Endothelial cell of umbilical vein (primary cell): ENCODE data around the gene TULP4. TPM values are rescaled to one million over a fixed set of nuclear protein-coding genes. Genes with fewer than 3 reads are reported as not detected.

Source experiments
- BruUV-seq: library from RNA; stranded (reverse); fragments of 400-500 nt; replicated peaks from 2 replicates; lab custom pipeline; 2021; lab: Mats Ljungman, UMichigan
- CTCF ChIA-PET: fragments of 300-600, 350-600 bp; sonication (Branson Sonifier 250); formaldehyde crosslinking; loops from one replicate; lab custom pipeline; 2021; ENCODE audit warnings: antibody characterized with exemption, inconsistent platforms; lab: Charles Lee
- POLR2A ChIA-PET: fragments of 300-600, 350-600 bp; sonication (Branson Sonifier 250); formaldehyde crosslinking; loops from one replicate; lab custom pipeline; 2021; ENCODE audit warnings: antibody characterized with exemption, inconsistent platforms; lab: Charles Lee
- DNase-seq: peaks from one replicate; pipeline ENCODE4 v3.0.0-alpha.2; 2011; ENCODE audit warnings: low read depth, low spot score
- FAIRE-seq: peaks from 2 replicates; lab custom pipeline; 2011; peaks lifted over from hg19 to GRCh38; lab: Jason Lieb, UNC
- H2AFZ ChIP-seq: 2 replicates; pipeline ENCODE4 v1.6.0; 2012; ENCODE audit warnings: low read depth, low read length, control low read depth, inconsistent platforms
- H3K27ac ChIP-seq: 2 replicates; pipeline ENCODE4 v1.5.1; 2011; ENCODE audit warnings: low read depth, mild to moderate bottlenecking, control low read depth, low read length, moderate library complexity; ENCODE audit not compliant: insufficient read depth
- H3K27me3 ChIP-seq, 2 experiments: 2 replicates each; pipeline versions ENCODE4 v1.6.0 to v1.6.1; 2011; ENCODE audit warnings: low read length in 2 of 2, mixed read lengths in 1 of 2; ENCODE audit not compliant: control insufficient read depth in 2 of 2, insufficient read depth in 2 of 2
- H3K36me3 ChIP-seq, 2 experiments: 2 replicates in 1 of 2; 3 replicates in 1 of 2; pipeline ENCODE4 v1.5.1; 2011; ENCODE audit warnings: low read length in 2 of 2, mild to moderate bottlenecking in 1 of 2, moderate library complexity in 1 of 2; ENCODE audit not compliant: control insufficient read depth in 2 of 2, insufficient read depth in 2 of 2; ENCODE audit errors: extremely low read depth in 1 of 2
- H3K4me1 ChIP-seq: 3 replicates; pipeline ENCODE4 v1.5.1; 2011; ENCODE audit warnings: mild to moderate bottlenecking, low read length; ENCODE audit not compliant: control insufficient read depth, insufficient read depth; ENCODE audit errors: extremely low read depth
- H3K4me2 ChIP-seq: 2 replicates; pipeline ENCODE4 v1.6.1; 2011; ENCODE audit warnings: low read length, control low read depth, mixed read lengths; ENCODE audit not compliant: insufficient read depth
- H3K4me3 ChIP-seq, 3 experiments: fragments of 200-600 bp in 1 of 3; sonication (generic), shearing (Covaris generic) in 1 of 3; replicated peaks in 1 of 3; 2 replicates each; pipeline ENCODE4 v1.5.1; 2011 to 2016; ENCODE audit warnings: control low read depth in 3 of 3, low read length in 3 of 3, mild to moderate bottlenecking in 2 of 3, inconsistent platforms in 1 of 3, low read depth in 1 of 3, moderate library complexity in 1 of 3; ENCODE audit not compliant: insufficient read depth in 1 of 3
- H3K79me2 ChIP-seq: 2 replicates; pipeline ENCODE4 v1.6.0; 2012; ENCODE audit warnings: low read length, inconsistent platforms; ENCODE audit not compliant: control insufficient read depth, insufficient read depth
- H3K9ac ChIP-seq: replicated peaks from 2 replicates; pipeline ENCODE3; 2011; ENCODE audit warnings: low read length, control low read depth; ENCODE audit not compliant: insufficient read depth; ENCODE audit errors: extremely low read depth
- H3K9me1 ChIP-seq: replicated peaks from 3 replicates; pipeline ENCODE4 v1.6.0; 2011; ENCODE audit warnings: mild to moderate bottlenecking, low read length; ENCODE audit not compliant: control insufficient read depth, insufficient read depth; ENCODE audit errors: extremely low read depth
- H3K9me3 ChIP-seq: replicated peaks from 2 replicates; pipeline ENCODE4 v1.5.1; 2012; ENCODE audit warnings: low read length, inconsistent platforms; ENCODE audit not compliant: control insufficient read depth, insufficient read depth
- H4K20me1 ChIP-seq: replicated peaks from 2 replicates; pipeline ENCODE3; 2011; ENCODE audit warnings: mild to moderate bottlenecking, low read length; ENCODE audit not compliant: control insufficient read depth, insufficient read depth; ENCODE audit errors: extremely low read depth
- CTCF ChIP-seq, 2 donors: IDR thresholded peaks; 1 replicate in 1 of 2; 2 replicates in 1 of 2; pipeline ENCODE4 v1.5.1; 2011; ENCODE audit warnings: low read length in 2 of 2, mild to moderate bottlenecking in 2 of 2, moderate library complexity in 2 of 2, control low read depth in 1 of 2, inconsistent platforms in 1 of 2, low read depth in 1 of 2; ENCODE audit not compliant: insufficient read depth in 1 of 2; ENCODE audit errors: extremely low read depth in 1 of 2
- EZH2 ChIP-seq: IDR thresholded peaks from 2 replicates; pipeline ENCODE4 v1.6.1; 2012; ENCODE audit warnings: borderline replicate concordance, low read depth, mild to moderate bottlenecking, moderate library complexity, low read length, inconsistent platforms; ENCODE audit not compliant: severe bottlenecking
- FOS ChIP-seq: IDR thresholded peaks from 2 replicates; pipeline ENCODE4 v1.6.1; 2011; ENCODE audit warnings: mild to moderate bottlenecking, low read length, moderate library complexity, borderline replicate concordance; ENCODE audit not compliant: insufficient read depth
- GATA2 ChIP-seq: IDR thresholded peaks from 2 replicates; pipeline ENCODE4 v1.7.0; 2011; ENCODE audit warnings: low read depth, mild to moderate bottlenecking, moderate library complexity, mixed read lengths, low read length; ENCODE audit not compliant: insufficient read length, insufficient read depth
- JUN ChIP-seq: IDR thresholded peaks from 2 replicates; pipeline ENCODE4 v1.6.1; 2011; ENCODE audit warnings: borderline replicate concordance, low read depth; ENCODE audit not compliant: insufficient read length, insufficient read depth
- MAX ChIP-seq: IDR thresholded peaks from 2 replicates; pipeline ENCODE4 v1.6.1; 2011; ENCODE audit not compliant: insufficient read depth, insufficient read length
- MYC ChIP-seq: IDR thresholded peaks from one replicate; pipeline ENCODE4 v1.6.1; 2011; ENCODE audit warnings: mild to moderate bottlenecking, low read depth, low read length
- POLR2A ChIP-seq: IDR thresholded peaks from 2 replicates; pipeline ENCODE4 v1.6.1; 2012; ENCODE audit warnings: low read depth, mild to moderate bottlenecking, control low read depth, low read length
- POLR2AphosphoS5 ChIP-seq: IDR thresholded peaks from 2 replicates; pipeline ENCODE4 v1.6.1; 2012; ENCODE audit warnings: low read depth, mild to moderate bottlenecking, control low read depth, low read length, moderate library complexity; ENCODE audit not compliant: insufficient read depth
- dilution Hi-C: fragments of 300-500 bp; cut with MboI; formaldehyde crosslinking; loops from one replicate; pipeline ENCODE4 v1.15.0; 2019; ENCODE audit warnings: low sequenced_read_pairs; ENCODE audit not compliant: extremely low pct_ligation_motif_present
- intact Hi-C: fragments of 100-400 bp; cut with micrococcal nuclease; formaldehyde crosslinking; loops from one replicate; pipeline ENCODE4 v1.10.0; 2022
- polyA plus RNA-seq, 4 experiments: library from polyadenylated mRNA; depleted of rRNA in 3 of 4; stranded (reverse) in 3 of 4; unstranded in 1 of 4; fragments of >200 nt; gene quantifications; 2 replicates each; pipeline versions ENCODE4 v1.2.1 to v1.2.3, GENCODE V29; 2011 to 2012; ENCODE audit warnings: missing spikeins in 1 of 4
- total RNA-seq: library from RNA; stranded (reverse); gene quantifications from 2 replicates; pipeline ENCODE4 v1.2.3, GENCODE V29; 2021

TULP4 gene
- total and polyA plus RNA-seq, 2 donors (not counting 3 experiments of a cell fraction or from before 2014, with no cell fraction given), result 10.8 to 55.1 TPM

- H3K36me3 ChIP-seq, result no peaks in the 10 kb centered on the region
- intact Hi-C loops (no loop called here), dilution Hi-C loops (no loop called here)
- H4K20me1 ChIP-seq, result peaks cover 6% of the 10 kb centered on the region
- no peaks in the 10 kb centered on the region for H3K4me1 ChIP-seq
- H3K4me2 ChIP-seq, result no peak overlapping the region
- FAIRE-seq, result peak; percentile 28
- no peak for TF ChIP-seq FOS
- TF ChIP-seq MAX, result no peak
- no peak for TF ChIP-seq POLR2AphosphoS5
- TF ChIP-seq GATA2, result no peak
- TF ChIP-seq CTCF (IDR thresholded peaks at IDR 0.05; ENCODE audit: extremely low read depth in 1 of 2, insufficient read depth in 1 of 2, low read depth in 1 of 2, low read length in 2 of 2), result no peak
- no peak for TF ChIP-seq MYC
- no peak for TF ChIP-seq POLR2A
- no peak for TF ChIP-seq JUN
- no peak for TF ChIP-seq EZH2
- no peak overlapping the region for H3K27ac ChIP-seq
- H3K27me3 ChIP-seq, result no peaks in the 10 kb centered on the region
- no peaks in the 10 kb centered on the region for H3K9me3 ChIP-seq
- DNase-seq, result no peak
- H3K4me3 ChIP-seq, result no peak overlapping the region
- CTCF ChIA-PET, result interaction anchor here (0.6 to 1.2 kb wide), 2 partner anchors 19 to 20 kb away, joined by 3 read pairs; no protein-coding TSS in a partner anchor
- H2AFZ ChIP-seq, result no peak overlapping the region
- POLR2A ChIA-PET, result no interaction called here
- BruUV-seq, result no TSS peak
- no peak overlapping the region for H3K9ac ChIP-seq
- H3K79me2 ChIP-seq, result no peaks in the 10 kb centered on the region
- H3K9me1 ChIP-seq, result no peaks in the 10 kb centered on the region
Measured at GRCh38 chr6:158389193-158389919, 77.1 kb downstream of the TULP4 start.
